Measurements from ENCODE around the gene SLC25A48. TPM values are rescaled to one million over a fixed set of nuclear protein-coding genes. Genes with fewer than 3 reads are reported as not detected.
"Not testable (repeated sequence)": the region's sequence is repeated elsewhere in the genome, so short reads cannot be mapped to it uniquely, and the experiment has no call there.

Gene SLC25A48
- polyA plus RNA-seq, 2 donors = 0.24 to 1.2 TPM

DNA sequence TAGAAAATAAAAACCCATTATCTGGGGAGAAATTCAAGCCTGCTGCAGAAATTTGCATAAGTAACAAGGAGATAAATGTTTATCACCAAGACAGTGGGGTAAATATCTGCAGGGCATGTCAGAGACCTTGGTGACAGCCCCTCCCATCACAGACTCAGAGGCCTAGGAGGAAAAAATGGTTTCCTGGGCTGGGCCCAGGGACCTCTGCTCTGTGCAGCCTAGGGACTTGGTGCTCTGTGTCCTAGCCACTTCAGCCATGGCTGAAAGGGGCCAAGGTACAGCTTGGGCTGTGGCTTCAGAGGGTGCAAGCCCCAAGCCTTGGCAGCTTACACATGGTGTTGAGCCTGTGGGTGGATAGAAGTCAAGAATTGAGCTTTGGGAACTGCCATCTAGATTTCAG, 3.9 kb downstream of the SLC25A48 start:
- H3K27ac ChIP-seq (ENCODE audit: low read depth in 2 of 2, low read length in 1 of 2); H3K36me3 ChIP-seq (ENCODE audit: control insufficient read depth in 2 of 2, insufficient read depth in 2 of 2, low read length in 1 of 2); H3K4me1 ChIP-seq (ENCODE audit: control insufficient read depth in 2 of 2, insufficient read depth in 2 of 2, low read length in 1 of 2); H3K4me3 ChIP-seq (ENCODE audit: low read depth in 1 of 2, low read length in 2 of 2); H3K9me3 ChIP-seq (ENCODE audit: control insufficient read depth in 2 of 2, insufficient read depth in 1 of 2, low read depth in 1 of 2, low read length in 1 of 2); H3K27me3 ChIP-seq (ENCODE audit: control insufficient read depth in 1 of 2, insufficient read depth in 2 of 2, low read length in 2 of 2): not testable (repeated sequence)

DNA sequence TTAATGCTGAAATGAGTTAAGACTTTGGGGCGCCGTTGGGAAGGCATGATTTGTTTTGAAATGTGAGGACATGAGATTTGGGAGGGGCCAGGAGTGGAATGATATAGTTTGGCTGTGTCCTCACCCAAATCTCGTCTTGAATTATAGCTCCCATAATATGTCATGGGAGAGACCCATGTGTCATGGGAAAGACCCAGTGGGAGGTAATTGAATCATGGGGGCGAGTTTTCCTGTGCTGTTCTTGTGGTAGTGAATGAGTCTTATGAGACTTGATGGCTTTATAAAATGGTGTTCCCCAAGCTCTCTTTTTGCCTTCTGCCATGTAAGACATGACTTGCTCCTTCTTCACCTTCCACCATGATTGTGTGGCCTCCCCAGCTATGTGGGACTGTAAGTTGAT, 5.1 kb downstream of the SLC25A48 start:
- Histone ChIP-seq H3K9me3 (ENCODE audit: control insufficient read depth in 2 of 2, insufficient read depth in 1 of 2, low read depth in 1 of 2, low read length in 1 of 2) (peaks cover 0 to 4% of the 10 kb centered on the region in 2 donors), H3K36me3 (ENCODE audit: control insufficient read depth in 2 of 2, insufficient read depth in 2 of 2, low read length in 1 of 2) (no peaks in the 10 kb centered on the region), H3K27ac (ENCODE audit: low read depth in 2 of 2, low read length in 1 of 2) (no peak overlapping the region), H3K27me3 (ENCODE audit: control insufficient read depth in 1 of 2, insufficient read depth in 2 of 2, low read length in 2 of 2) (no peaks in the 10 kb centered on the region), H3K4me1 (ENCODE audit: control insufficient read depth in 2 of 2, insufficient read depth in 2 of 2, low read length in 1 of 2) (peaks cover 6% of the 10 kb centered on the region in 2 donors), H3K4me3 (ENCODE audit: low read depth in 1 of 2, low read length in 2 of 2) (no peak overlapping the region)
- WGBS, 2 donors = 67 to 83% methylated on average over 4 of the region's 4 CpGs

DNA sequence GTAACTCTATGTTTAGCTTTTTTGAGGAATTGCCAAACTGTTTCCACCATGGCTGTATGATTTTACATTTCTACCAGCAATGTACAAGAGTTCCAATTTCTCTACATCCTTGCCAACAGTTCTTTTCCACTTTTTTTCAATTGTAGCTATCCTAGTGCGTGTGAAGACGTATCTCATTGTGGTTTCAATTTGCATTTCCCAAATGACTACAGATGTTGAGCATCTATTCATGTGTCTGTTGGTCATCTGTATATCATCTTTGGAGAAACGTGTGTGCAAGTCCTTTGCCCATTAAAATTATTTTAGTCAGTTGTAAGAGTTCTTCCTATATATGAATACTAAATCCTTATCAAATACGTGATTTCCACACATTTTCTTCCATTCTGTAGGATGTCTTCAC, 6.5 kb downstream of the SLC25A48 start:
- H3K9me3 ChIP-seq (ENCODE audit: control insufficient read depth in 2 of 2, insufficient read depth in 1 of 2, low read depth in 1 of 2, low read length in 1 of 2) = peaks cover 0 to 4% of the 10 kb centered on the region in 2 donors
- WGBS, 2 donors = 70 to 81% methylated on average over 4 of the region's 4 CpGs
- peaks cover 0 to 3% of the 10 kb centered on the region in 2 donors for H3K4me1 ChIP-seq (ENCODE audit: control insufficient read depth in 2 of 2, insufficient read depth in 2 of 2, low read length in 1 of 2)
- no peak overlapping the region for H3K27ac ChIP-seq (ENCODE audit: low read depth in 2 of 2, low read length in 1 of 2)
- no peak overlapping the region for H3K4me3 ChIP-seq (ENCODE audit: low read depth in 1 of 2, low read length in 2 of 2)
- H3K36me3 ChIP-seq (ENCODE audit: control insufficient read depth in 2 of 2, insufficient read depth in 2 of 2, low read length in 1 of 2) = no peaks in the 10 kb centered on the region
- H3K27me3 ChIP-seq (ENCODE audit: control insufficient read depth in 1 of 2, insufficient read depth in 2 of 2, low read length in 2 of 2) = no peaks in the 10 kb centered on the region

DNA sequence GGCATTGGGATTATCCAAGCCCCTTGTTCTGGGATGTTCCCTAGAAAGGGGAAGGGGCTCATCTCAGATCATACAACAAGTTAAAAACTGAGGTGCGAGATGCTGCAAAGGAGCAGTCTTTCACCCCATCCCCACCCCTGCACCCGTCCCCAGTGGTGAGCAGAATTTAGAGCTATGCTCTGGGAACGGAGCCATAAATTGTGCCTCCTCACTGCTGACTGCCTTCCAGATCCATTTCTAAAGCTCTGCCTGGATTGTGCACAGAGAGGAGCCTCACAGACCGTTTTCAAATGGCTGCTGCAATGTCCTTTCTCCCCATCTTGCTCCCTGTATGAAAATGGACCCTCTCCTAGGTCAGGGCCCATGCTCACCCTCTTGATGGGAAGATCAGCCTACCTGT, 8.3 kb downstream of the SLC25A48 start:
- WGBS, 2 donors = 61 to 77% methylated on average over 4 of the region's 4 CpGs
- H3K4me3 ChIP-seq (ENCODE audit: low read depth in 1 of 2, low read length in 2 of 2) = no peak overlapping the region

DNA sequence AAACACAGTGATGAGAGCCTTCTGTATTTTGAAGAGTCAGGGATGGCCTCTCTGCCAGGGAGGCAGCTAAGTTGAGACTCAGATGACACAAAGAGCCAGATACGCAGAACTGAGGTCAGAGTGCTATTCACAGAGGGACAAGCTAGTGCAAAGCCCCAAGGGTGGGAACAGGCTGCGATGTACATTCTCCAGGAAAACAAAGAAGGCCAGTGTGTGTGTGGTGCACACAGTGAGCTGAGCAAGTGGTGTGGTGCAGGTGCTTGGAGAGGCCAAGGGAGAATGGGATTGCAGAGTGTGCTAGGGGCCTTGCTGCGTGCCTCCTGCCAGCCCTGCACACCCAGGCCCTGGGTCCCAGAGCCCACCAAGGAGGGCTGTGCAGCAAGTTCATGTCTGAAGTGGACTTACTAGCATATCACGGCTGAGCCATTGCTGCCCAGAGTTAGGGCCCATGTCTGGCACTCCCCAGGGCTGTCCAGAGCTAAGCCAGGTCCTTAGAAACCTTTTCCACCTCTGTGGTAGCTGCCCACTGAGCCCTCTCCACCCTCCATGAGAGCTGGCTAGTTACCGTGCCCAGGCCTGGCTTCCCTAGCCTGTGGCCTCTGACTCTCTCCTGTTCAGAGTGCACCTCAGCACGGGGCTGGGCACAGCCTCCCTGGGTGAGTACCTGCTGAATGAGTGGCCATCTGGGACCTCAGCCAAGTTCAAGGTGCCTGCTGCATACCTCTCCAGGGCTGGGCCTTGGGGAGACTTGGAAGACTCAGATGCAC, 9.3 kb downstream of the SLC25A48 start:
- H3K4me1 ChIP-seq (ENCODE audit: control insufficient read depth in 2 of 2, insufficient read depth in 2 of 2, low read length in 1 of 2) = peaks cover 0 to 3% of the 10 kb centered on the region in 2 donors
- H3K27ac ChIP-seq (ENCODE audit: low read depth in 2 of 2, low read length in 1 of 2) = no peak overlapping the region
- 74 to 76% methylated on average over 6 of the region's 6 CpGs for WGBS, 2 donors
- H3K4me3 ChIP-seq (ENCODE audit: low read depth in 1 of 2, low read length in 2 of 2) = no peak overlapping the region
- H3K36me3 ChIP-seq (ENCODE audit: control insufficient read depth in 2 of 2, insufficient read depth in 2 of 2, low read length in 1 of 2) = no peaks in the 10 kb centered on the region
- peaks cover 0 to under 1% of the 10 kb centered on the region in 2 donors for H3K9me3 ChIP-seq (ENCODE audit: control insufficient read depth in 2 of 2, insufficient read depth in 1 of 2, low read depth in 1 of 2, low read length in 1 of 2)
- H3K27me3 ChIP-seq (ENCODE audit: control insufficient read depth in 1 of 2, insufficient read depth in 2 of 2, low read length in 2 of 2) = no peaks in the 10 kb centered on the region

More for the DNA sequence above, 8.3 kb downstream of the SLC25A48 start:
- Histone ChIP-seq H3K4me1 (ENCODE audit: control insufficient read depth in 2 of 2, insufficient read depth in 2 of 2, low read length in 1 of 2) (peaks cover 0 to 3% of the 10 kb centered on the region in 2 donors), H3K36me3 (ENCODE audit: control insufficient read depth in 2 of 2, insufficient read depth in 2 of 2, low read length in 1 of 2) (no peaks in the 10 kb centered on the region), H3K9me3 (ENCODE audit: control insufficient read depth in 2 of 2, insufficient read depth in 1 of 2, low read depth in 1 of 2, low read length in 1 of 2) (peaks cover 0 to 4% of the 10 kb centered on the region in 2 donors), H3K27ac (ENCODE audit: low read depth in 2 of 2, low read length in 1 of 2) (no peak overlapping the region), H3K27me3 (ENCODE audit: control insufficient read depth in 1 of 2, insufficient read depth in 2 of 2, low read length in 2 of 2) (no peaks in the 10 kb centered on the region)

DNA sequence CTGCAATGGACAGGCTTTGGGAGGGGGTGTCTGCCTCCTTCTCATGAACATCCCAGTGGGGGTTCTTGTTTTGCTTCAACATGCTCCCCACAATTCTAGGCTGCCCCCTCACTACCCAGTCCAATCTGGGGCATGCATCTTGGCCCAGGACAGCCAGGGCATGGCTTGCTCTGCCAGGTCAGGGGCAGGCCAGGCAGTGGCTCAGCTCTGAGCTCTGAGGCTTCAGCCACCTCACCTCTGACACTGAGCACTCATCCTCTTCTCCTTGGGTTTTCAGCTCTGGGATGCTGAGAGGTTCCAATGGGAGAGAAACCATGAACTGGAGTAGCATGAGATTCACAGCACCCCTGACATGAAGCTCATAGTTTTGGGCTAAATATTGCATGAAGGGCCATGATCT, 11.8 kb downstream of the SLC25A48 start:
- H3K27me3 ChIP-seq (ENCODE audit: control insufficient read depth in 1 of 2, insufficient read depth in 2 of 2, low read length in 2 of 2) = no peaks in the 10 kb centered on the region
- H3K4me3 ChIP-seq (ENCODE audit: low read depth in 1 of 2, low read length in 2 of 2) = no peak overlapping the region
- H3K9me3 ChIP-seq (ENCODE audit: control insufficient read depth in 2 of 2, insufficient read depth in 1 of 2, low read depth in 1 of 2, low read length in 1 of 2) = no peaks in the 10 kb centered on the region
- H3K4me1 ChIP-seq (ENCODE audit: control insufficient read depth in 2 of 2, insufficient read depth in 2 of 2, low read length in 1 of 2) = peaks cover 0 to 3% of the 10 kb centered on the region in 2 donors
- no peaks in the 10 kb centered on the region for H3K36me3 ChIP-seq (ENCODE audit: control insufficient read depth in 2 of 2, insufficient read depth in 2 of 2, low read length in 1 of 2)
- no peak overlapping the region for H3K27ac ChIP-seq (ENCODE audit: low read depth in 2 of 2, low read length in 1 of 2)

DNA sequence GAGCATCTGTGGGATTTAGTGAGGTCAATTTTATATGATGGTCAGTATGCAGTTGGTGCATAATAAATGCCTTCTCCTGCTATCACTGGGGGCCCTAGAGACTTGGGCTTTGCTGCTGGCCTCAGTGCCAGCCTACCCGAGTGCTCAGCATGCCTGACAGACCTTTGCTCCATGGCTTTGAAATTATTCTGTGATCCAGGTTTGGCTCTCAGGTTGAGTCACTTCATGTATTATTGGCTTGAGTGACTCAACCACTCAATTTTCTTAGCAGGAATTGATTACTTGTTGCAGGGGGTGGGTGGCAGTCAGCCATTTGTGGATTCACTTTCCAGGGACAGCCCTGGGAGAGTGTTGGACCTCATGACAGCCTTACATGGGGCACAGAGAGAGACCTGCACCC, 13.5 kb downstream of the SLC25A48 start:
- Histone ChIP-seq H3K4me3 (ENCODE audit: low read depth in 1 of 2, low read length in 2 of 2) (no peak overlapping the region), H3K4me1 (ENCODE audit: control insufficient read depth in 2 of 2, insufficient read depth in 2 of 2, low read length in 1 of 2) (peaks cover 0 to 3% of the 10 kb centered on the region in 2 donors), H3K27me3 (ENCODE audit: control insufficient read depth in 1 of 2, insufficient read depth in 2 of 2, low read length in 2 of 2) (no peaks in the 10 kb centered on the region), H3K9me3 (ENCODE audit: control insufficient read depth in 2 of 2, insufficient read depth in 1 of 2, low read depth in 1 of 2, low read length in 1 of 2) (no peaks in the 10 kb centered on the region), H3K36me3 (ENCODE audit: control insufficient read depth in 2 of 2, insufficient read depth in 2 of 2, low read length in 1 of 2) (no peaks in the 10 kb centered on the region), H3K27ac (ENCODE audit: low read depth in 2 of 2, low read length in 1 of 2) (no peak overlapping the region)
- WGBS, 2 donors = 83 to 89% methylated on average over 1 of the region's 1 CpG

DNA sequence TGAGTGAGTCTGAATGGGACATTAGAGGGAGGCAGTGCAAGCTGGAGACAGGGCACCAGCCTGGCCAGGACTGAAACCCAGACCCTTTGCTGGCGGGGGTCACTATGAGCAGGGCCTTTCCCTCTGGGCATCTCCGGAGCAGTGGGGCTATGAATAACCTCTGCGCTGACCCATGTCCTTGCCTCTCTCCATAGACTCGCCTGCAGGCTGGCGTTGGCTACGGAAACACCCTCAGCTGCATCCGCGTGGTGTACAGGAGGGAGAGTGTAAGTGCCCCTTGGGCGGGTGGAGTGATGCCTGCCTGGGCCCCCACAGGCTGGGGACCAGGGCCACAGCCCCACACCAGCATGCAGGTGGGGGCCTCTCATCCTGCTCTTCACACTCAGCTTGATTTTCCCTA, 15.8 kb downstream of the SLC25A48 start:
- no peaks in the 10 kb centered on the region for H3K36me3 ChIP-seq (ENCODE audit: control insufficient read depth in 2 of 2, insufficient read depth in 2 of 2, low read length in 1 of 2)
- H3K27me3 ChIP-seq (ENCODE audit: control insufficient read depth in 1 of 2, insufficient read depth in 2 of 2, low read length in 2 of 2) = no peaks in the 10 kb centered on the region
- H3K9me3 ChIP-seq (ENCODE audit: control insufficient read depth in 2 of 2, insufficient read depth in 1 of 2, low read depth in 1 of 2, low read length in 1 of 2) = no peaks in the 10 kb centered on the region
- H3K27ac ChIP-seq (ENCODE audit: low read depth in 2 of 2, low read length in 1 of 2) = no peak overlapping the region
- no peak overlapping the region for H3K4me3 ChIP-seq (ENCODE audit: low read depth in 1 of 2, low read length in 2 of 2)
- H3K4me1 ChIP-seq (ENCODE audit: control insufficient read depth in 2 of 2, insufficient read depth in 2 of 2, low read length in 1 of 2) = no peaks in the 10 kb centered on the region
- WGBS, 2 donors = 88 to 93% methylated on average over 9 of the region's 9 CpGs

DNA sequence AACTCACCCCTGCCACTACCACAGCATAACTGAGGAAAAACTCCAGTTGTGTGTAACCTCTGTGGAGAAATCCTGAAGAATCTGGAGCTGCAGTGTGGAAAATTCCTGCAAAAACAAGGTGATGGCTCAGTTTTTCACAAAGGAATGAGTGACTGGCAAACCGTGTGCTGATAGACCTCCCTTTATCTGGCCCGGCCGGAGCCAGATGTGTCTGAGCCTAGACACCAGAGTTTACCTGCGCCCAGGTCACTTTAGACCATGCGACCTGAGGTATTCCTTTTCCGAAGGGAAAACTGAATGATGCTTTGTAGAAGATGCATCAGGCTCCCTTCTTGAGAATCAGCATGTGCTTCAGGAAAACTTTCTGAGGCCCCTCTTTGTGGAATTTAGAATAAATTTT, 16.2 kb downstream of the SLC25A48 start:
- no peak overlapping the region for H3K4me3 ChIP-seq (ENCODE audit: low read depth in 1 of 2, low read length in 2 of 2)
- no peak overlapping the region for H3K27ac ChIP-seq (ENCODE audit: low read depth in 2 of 2, low read length in 1 of 2)
- WGBS, 2 donors = 92 to 97% methylated on average over 6 of the region's 6 CpGs
- no peaks in the 10 kb centered on the region for H3K36me3 ChIP-seq (ENCODE audit: control insufficient read depth in 2 of 2, insufficient read depth in 2 of 2, low read length in 1 of 2)
- no peaks in the 10 kb centered on the region for H3K27me3 ChIP-seq (ENCODE audit: control insufficient read depth in 1 of 2, insufficient read depth in 2 of 2, low read length in 2 of 2)
- no peaks in the 10 kb centered on the region for H3K9me3 ChIP-seq (ENCODE audit: control insufficient read depth in 2 of 2, insufficient read depth in 1 of 2, low read depth in 1 of 2, low read length in 1 of 2)
- H3K4me1 ChIP-seq (ENCODE audit: control insufficient read depth in 2 of 2, insufficient read depth in 2 of 2, low read length in 1 of 2) = no peaks in the 10 kb centered on the region

DNA sequence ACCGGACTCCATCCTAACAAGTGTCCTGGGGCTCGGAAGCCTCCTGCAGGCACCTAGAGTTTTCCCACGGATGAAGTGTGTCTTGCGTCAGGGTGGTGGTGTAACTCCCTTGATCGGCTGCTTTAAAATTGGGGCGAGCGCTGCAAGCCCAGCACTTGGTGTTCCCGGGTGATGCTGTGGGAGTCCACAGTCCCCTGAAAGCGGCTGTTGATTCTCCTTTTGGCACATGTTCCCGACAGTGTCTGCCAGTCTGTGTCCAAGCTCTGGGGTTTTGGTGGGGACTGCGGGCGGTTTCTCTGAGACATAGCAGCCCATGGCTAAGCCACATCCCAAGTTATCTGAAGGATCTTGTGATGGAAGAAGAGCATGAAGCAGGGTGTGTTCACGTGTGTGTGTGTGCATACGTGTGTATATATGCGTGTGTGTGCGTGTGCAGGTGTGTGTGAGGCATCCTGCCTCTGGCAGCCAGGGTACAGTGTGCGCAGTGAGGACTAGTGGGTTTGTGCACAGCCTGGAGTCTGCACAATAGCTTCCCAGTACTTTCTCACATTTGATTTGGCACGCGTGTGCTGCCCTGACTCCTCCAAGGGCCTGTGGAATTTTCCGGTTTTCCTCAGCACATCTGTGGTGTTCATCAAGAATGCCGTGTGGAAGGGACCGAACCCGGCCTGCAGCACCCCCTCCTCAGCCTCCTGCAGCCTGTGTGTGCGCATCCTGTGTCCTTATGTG, 16.9 kb downstream of the SLC25A48 start:
- no peaks in the 10 kb centered on the region for H3K27me3 ChIP-seq (ENCODE audit: control insufficient read depth in 1 of 2, insufficient read depth in 2 of 2, low read length in 2 of 2)
- no peak overlapping the region for H3K4me3 ChIP-seq (ENCODE audit: low read depth in 1 of 2, low read length in 2 of 2)
- no peaks in the 10 kb centered on the region for H3K9me3 ChIP-seq (ENCODE audit: control insufficient read depth in 2 of 2, insufficient read depth in 1 of 2, low read depth in 1 of 2, low read length in 1 of 2)
- no peak overlapping the region for H3K27ac ChIP-seq (ENCODE audit: low read depth in 2 of 2, low read length in 1 of 2)
- WGBS, 2 donors = 84 to 85% methylated on average over 24 of the region's 24 CpGs
- no peaks in the 10 kb centered on the region for H3K4me1 ChIP-seq (ENCODE audit: control insufficient read depth in 2 of 2, insufficient read depth in 2 of 2, low read length in 1 of 2)
- no peaks in the 10 kb centered on the region for H3K36me3 ChIP-seq (ENCODE audit: control insufficient read depth in 2 of 2, insufficient read depth in 2 of 2, low read length in 1 of 2)
